ENCODE measurements around the gene ZER1.
"Not testable (repeated sequence)": the region's sequence is repeated elsewhere in the genome, so short reads cannot be mapped to it uniquely, and the experiment has no call there.

Gene ZER1

DNA sequence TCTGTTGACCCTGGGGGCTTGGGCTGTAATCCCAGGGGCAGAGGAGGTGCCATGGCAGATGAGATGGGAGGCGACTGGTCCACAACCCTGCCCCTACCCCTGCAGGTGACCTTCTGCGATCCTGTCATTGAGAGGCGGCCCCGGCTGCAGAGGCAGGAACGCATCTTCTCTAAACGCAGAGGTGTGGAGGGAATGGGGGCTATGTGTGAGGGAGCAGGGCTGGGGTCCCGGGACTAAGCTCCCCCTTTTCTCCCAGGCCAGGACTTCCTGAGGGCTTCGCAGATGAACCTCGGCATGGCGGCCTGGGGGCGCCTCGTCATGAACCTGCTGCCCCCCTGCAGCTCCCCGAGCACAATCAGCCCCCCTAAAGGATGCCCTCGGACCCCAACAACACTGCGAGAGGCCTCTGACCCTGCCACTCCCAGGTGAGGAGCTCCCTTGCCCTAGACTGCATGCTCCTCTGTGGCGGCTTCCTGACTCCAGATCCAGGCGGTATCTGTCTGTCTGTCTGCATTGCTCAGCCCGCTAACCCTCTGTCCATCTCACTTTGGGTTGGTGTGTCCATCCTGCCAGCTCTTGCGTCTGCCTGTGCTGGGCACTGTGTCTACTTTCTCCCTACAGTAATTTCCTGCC lies 57.7 kb downstream of the ZER1 start:
- FAIRE-seq: no peak

DNA sequence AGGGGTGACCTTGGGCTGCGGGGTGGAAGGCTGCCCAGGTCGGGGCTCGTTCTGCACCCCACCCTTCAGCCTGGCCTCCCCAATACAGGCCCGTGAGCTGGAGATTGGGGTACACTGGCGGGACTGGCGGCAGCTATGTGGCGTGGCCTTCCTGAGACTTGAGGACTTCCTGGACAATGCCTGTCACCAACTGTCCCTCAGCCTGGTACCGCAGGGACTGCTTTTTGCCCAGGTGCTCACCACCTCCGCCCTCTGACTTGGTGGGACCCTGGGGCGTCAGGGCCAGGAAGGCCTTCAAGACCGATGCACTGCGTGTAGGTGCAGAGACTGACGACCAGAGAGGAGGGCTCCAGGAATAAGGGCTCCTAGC lies 58.3 kb downstream of the ZER1 start:
- no peak for FAIRE-seq

DNA sequence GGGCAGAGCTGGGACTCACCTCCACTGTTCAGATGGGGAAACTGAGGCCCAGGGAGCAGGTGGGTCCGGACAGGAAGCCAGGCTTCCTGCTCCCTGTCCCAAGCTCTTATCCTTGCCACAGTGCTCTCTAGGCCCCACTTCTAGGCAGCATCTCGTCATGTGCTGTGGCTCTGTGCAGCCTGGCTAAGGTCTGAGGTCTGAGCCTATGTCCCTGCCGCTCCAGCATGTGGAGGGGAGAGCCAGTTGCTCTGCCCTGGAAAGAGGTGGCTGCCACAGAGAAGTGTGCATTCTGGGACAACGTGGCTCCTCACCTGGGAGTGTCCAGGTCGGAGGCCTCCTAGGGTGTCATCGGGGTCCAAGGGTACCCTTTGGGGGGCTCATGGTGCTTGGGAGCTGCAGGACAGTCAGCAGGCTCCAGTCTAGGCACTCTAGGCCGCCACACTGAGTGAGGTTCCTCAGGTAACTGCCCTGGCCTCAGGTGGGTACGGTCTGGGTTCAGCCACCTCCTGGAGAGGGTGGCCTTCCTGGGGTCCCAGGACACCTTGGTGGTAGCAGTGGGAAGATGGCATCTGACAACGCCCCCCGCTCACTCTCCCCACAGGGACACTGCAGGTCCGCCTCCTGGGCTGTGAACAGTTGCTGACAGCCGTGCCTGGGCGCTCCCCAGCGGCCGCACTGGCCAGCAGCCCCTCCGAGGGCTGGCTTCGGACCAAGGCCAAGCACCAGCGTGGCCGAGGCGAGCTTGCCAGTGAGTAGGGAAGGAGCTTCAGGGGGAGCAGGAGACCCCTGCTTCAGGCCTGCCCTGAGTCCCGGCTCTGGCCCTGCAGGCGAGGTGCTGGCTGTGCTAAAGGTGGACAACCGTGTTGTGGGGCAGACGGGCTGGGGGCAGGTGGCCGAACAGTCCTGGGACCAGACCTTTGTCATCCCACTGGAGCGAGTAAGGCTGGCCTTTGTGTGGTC lies 59.0 kb downstream of the ZER1 start:
- FAIRE-seq: no peak

DNA sequence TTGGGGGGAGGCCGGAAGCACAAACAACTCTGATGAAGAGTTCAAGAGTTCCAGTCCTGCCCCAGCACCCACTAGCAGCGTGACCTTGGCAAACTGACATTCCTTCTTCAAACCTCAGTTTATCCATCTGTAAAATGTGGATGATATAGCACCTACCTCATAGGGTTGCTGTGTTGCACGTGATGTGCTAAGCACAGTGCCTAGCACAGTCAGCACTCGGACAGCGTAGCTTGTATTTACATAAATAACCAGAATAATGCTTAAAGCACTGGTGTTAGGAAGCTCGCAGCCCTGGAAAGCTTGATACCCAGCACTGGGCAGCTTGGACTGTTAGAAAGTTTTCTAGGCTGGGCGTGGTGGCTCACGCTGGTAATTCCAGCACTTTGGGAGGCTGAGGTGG lies 64.3 kb downstream of the ZER1 start:
- FAIRE-seq: no peak

DNA sequence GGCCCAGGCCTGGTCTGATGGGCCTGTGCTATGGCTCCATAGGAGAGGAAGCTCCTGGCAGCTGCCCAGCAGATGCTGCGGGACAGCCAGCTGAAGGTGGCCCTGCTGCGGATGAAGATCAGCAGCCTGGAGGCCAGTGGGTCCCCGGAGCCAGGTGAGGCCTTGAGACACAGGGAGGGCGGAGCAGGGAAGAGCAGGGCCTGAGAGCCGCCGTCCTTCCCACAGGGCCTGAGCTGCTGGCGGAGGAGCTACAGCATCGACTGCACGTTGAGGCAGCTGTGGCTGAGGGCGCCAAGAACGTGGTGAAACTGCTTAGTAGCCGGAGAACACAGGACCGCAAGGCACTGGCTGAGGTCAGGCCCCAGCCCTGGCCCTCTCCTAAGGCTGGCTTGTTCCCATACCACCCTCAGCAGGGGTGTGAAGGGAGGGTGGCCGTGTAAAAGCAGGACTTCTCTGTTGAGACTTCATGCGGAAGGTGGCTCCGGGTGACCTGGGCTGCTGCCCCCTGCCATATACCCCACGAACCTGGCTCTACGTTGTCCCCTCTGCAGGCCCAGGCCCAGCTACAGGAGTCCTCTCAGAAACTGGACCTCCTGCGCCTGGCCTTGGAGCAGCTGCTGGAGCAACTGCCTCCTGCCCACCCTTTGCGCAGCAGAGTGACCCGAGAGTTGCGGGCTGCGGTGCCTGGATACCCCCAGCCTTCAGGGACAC lies 64.9 kb downstream of the ZER1 start:
- FAIRE-seq: no peak

DNA sequence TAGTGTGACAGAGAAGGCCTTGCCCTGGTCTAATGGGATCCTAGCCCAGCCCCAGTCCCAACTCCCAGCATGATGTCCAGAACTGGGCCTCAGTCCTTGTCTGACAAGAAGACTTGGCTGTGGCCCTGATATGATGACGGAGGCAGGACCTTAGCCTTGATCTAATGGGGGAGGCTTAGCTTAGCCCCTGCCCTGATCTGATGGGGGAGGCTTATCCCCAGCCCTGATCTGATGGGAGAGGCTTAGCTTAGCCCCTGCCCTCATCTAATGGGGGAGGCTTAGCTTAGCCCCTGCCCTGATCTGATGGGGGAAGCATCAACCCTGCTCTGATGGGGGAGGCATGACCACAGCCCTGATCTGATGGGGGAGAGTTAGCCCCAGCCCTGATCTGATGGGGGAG lies 65.7 kb downstream of the ZER1 start:
- FAIRE-seq: no peak

DNA sequence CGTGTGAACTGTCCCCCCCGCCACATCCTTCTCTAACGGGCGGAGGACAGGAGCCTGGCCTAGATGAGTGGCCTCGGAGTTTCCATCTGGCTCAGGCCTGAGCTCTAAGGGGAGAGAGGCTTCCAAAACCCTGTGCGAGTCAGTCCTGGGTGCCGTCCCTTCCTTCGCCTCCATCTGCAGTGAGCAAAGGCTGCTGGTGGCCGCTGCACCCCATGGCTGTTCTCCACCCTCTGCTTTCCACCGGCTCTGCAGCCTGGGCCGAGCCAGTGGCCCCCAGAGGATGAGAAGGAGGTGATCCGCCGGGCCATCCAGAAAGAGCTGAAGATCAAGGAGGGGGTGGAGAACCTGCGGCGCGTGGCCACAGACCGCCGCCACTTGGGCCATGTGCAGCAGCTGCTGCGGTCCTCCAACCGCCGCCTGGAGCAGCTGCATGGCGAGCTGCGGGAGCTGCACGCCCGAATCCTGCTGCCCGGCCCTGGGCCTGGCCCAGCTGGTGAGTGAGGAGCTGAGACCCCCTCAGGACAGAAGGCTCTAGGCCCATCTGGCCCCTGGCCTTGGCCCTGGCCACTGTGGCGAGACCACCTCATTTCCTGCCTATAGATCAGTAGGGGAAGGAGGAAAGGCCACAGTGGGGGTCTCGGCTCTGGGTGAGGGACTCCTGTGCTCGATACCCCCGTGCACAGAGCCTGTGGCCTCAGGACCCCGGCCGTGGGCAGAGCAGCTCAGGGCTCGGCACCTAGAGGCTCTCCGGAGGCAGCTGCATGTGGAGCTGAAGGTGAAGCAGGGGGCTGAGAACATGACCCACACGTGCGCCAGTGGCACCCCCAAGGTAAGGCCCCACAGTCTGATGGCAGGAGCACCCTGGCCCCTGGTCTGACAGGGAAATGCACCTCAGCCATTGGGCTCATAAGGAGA lies 66.4 kb downstream of the ZER1 start:
- no peak for FAIRE-seq

DNA sequence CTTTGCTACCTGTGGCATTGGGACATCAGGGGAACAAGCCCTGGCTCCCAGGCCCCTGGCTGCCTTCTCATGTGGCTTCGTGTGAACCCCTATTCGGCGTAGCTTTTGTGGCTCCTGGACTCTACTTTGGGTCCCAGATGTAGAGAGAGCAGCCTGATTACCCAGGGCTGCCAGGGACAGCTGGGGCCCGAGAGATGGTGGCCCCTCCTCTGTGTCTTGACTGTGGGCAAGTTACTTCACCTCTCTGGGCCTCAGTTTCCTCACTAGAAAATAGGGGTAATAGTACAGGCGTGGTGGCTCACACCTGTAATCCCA lies 67.4 kb downstream of the ZER1 start:
- no peak for FAIRE-seq

DNA sequence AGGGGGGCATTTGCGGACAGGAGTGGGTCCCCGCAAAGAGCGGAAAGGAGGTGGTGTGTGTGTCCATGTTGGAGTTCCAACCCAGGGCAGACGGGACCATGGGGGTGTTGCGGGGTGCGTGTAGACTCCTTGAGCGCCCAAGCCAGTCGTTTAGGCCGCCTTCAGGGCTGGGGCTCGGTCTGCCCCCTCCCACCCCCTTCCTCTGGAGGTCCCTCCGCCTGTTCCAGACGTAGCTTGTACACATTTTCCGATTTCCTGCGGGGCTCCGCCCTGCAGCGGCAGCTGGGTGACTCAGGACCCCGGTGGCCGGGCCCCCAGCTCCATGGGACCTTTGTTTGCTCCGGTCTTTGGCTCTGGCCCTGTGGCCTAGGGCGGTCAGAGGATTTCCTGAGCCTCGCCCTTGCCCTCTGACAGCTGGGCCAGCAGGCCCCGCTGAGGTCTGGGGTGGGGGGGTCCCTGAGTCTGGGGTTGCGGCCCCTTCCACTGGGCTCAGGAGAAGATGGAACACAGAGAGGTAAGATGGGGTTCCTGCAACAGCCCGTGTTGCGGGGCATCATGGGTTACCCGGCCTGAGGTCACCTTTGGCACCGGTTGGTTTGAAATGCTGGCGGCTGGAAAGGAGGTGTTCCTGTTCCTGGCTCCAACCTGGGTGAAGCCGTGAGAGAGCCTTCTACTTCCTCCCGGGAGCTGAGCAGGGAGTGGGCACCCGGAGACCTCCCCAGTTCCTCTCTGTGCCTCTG lies 67.9 kb downstream of the ZER1 start:
- no peak for FAIRE-seq

DNA sequence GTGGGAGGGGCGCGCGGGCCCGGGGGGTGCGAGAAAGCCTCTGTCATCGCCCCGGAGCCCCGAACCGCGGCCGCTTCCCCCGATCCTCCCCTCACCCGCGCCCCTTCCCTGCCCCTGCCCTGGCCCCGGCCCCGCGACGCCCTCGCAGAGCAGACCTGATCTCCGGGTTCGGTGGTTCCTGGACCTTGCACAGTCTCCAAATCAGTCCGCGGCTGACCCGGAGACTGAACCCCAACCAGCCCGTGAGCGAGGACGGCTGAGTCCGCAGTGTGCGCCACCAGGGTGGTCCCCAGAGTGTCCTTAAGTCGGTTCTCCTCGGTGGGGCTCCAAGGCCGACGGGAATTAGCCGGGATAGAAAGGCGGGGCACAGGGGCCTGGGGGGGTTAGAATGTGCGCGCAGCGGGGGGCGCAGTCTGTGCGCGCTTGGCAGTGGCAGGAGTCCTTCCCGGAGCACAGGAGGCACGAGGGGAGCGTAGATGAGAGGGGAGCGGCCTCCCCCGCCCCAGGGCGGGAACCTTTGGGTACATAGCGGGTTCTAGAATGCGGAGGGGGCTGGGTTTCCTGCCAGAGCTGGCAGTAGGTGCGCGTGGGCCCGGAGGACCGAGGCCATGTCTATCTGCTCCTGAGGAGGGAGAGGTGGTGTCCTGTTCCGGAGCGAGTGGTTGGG lies 68.6 kb downstream of the ZER1 start:
- no peak for FAIRE-seq

DNA sequence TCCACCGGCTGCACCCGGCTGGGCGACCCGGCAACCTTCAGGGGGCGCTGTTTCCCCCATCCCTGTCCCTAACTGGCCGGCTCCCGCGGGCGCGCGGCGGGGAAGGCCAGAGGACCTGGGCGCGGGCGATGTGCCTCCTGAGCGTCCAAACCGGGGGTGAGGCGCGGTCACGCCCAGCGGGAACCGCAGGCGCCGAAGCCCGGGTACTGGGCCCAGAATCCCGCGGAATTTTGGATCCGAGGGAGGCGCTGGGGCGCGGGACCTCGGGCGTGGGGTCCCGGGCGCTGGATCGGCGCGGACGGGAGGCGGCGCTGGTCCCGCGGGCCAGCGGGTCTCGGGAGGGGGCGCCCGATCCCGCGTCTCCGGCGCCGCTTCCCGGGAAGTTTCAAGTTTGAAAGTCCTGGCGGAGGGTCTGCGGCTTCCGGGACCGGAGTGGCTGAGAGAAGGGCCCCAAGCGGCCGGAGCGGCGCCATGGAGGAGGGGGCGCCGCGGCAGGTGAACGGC lies 69.2 kb downstream of the ZER1 start, which contains the start of gene PKN3:
PKN3 (plus strand) TSS at position 59 of the 504 bp plus-strand sequence; CDS start at position 472, 413 bp downstream.
- FAIRE-seq: no peak

DNA sequence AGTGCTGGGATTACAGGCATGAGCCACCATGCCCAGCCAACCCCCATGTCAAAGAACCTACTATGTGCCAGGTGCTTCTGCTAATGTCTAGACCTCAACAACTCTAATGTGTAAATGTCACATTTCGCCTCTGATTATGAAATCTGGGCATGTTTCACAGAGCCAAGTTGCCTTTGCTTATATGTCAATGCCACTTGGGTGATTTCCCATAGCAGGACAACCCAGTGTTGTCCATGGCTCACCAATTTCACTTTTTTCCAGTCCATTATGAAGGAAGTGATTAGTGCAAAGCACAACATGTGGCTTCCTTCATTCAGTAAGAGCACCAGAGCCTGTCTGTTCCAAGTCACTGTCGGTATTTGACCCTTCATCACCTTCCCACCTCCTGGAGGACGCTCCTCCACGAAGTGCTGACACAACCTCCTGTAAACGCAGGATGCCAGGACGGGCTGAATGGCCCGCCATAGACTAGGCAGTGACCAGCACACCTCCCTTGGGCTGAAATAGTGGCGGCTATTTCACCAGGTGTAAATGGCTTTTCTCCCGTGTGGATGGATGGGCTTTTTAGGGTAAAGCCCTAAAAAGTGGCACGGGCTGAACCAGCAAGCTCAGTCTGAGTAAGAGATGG lies 70.4 kb downstream of the ZER1 start:
- no peak for FAIRE-seq

DNA sequence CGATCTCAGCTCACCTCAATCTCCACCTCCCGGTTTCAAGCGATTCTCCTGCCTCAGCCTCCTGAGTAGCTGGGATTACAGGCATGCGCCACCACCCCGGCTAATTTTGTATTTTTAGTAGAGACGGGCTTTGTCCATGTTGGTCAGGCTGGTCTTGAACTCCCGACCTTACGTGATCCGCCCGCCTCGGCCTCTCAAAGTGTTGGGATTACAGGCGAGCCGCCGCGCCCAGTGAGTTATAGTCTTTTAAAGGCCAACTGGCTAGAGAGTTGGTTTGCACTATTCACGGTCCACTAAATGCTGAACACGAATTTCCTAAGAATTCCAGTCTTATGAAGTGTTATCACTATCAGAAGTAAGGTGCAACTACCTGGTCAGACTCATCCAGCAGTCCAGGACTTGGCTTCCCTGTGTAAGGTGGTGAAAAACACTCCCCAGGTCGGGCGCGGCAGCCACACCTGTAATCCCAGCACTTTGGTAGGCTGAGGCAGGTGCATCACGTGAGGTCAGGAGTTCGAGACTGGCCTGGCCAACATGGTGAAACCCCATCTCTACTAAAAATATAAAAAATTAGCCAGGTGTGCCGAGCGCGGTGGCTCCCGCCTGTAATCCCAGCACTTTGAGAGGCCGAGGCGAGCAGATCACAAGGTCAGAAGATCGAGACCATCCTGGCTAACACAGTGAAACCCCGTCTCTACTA lies 72.5 kb downstream of the ZER1 start:
- not testable (repeated sequence) for FAIRE-seq

DNA sequence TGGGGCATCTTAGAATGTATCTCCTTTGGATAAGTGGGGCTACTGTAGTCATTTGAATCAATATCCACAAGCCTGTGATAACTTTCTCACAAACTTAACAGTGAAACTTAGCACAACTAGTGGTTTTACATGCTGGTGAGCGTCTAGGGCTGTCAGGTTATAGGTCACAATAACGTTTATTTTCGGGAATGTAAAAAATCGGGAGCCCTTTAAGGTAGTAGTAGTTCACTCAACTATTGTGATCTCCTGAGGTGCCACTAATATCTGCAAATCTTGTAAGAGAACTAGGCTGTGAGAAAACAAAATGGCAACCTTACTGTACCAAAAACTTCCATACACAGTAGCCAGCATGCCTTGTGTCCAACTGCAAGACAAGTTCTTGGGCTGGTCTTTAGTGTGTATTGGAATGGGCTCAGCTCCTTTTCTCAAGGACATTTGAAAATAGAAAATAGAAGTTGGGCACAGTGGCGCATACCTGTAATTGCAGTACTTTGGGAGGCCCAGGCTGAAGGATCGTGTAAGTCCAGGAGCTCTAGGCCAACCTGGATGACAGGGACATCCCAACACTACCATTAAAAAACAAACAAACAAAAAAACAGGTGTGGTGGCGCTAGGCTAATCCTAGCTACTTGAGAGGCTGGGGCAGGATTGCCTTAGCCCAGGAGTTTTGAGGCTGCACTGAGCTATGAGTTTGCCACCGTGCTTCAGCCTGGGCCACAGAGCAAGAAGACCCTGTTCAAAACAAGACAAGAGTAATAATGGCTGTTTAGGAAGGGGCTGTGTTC lies 74.6 kb downstream of the ZER1 start:
- FAIRE-seq: no peak

DNA sequence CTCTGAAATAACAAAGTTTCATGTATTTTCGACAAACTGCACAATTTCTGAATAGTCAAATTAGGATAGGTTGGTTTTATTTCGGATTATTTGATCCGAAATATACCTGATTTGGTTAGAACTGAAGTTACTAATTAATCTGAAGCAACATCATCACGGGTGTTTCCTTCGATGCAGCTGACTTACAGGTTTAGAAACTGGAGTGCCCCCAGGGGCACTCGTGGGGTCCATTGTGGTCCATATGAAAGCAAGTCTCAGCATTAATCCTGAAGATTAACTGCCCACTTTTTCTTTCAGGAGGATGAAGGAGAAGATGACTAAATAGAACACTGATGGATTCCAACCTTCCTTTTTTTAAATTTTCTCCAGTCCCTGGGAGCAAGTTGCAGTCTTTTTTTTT lies 77.4 kb downstream of the ZER1 start:
- no peak for FAIRE-seq

DNA sequence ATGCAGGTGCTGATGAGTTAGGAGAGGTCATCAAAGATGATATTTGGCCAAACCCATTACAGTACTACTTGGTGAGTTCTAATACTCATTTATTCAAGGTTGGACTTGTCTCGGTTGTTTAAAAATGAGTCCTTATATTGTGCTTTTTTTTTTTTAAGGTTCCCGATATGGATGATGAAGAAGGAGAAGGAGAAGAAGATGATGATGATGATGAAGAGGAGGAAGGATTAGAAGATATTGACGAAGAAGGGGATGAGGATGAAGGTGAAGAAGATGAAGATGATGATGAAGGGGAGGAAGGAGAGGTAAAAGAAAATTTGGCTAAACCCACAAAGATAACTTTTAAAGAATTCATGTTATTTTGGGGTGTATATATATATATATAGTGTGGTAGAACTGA lies 78.0 kb downstream of the ZER1 start:
- not testable (repeated sequence) for FAIRE-seq

DNA sequence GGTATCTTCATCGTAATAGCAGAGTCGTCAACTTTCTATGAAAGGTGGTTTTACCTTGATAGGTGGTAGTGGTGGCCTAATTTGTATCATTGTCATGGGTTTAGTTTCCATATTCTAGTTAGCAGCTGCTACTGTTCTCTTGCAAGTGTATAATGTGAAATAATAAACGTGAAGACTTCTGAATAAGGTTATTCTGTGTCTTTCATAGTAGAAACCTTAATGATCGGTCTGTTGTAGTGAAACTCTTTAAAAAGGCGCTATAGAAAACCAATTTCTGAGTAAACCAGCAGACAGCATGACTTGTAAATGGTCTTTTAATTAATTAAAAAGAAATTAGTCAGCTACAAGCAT lies 81.1 kb downstream of the ZER1 start:
- FAIRE-seq: no peak

DNA sequence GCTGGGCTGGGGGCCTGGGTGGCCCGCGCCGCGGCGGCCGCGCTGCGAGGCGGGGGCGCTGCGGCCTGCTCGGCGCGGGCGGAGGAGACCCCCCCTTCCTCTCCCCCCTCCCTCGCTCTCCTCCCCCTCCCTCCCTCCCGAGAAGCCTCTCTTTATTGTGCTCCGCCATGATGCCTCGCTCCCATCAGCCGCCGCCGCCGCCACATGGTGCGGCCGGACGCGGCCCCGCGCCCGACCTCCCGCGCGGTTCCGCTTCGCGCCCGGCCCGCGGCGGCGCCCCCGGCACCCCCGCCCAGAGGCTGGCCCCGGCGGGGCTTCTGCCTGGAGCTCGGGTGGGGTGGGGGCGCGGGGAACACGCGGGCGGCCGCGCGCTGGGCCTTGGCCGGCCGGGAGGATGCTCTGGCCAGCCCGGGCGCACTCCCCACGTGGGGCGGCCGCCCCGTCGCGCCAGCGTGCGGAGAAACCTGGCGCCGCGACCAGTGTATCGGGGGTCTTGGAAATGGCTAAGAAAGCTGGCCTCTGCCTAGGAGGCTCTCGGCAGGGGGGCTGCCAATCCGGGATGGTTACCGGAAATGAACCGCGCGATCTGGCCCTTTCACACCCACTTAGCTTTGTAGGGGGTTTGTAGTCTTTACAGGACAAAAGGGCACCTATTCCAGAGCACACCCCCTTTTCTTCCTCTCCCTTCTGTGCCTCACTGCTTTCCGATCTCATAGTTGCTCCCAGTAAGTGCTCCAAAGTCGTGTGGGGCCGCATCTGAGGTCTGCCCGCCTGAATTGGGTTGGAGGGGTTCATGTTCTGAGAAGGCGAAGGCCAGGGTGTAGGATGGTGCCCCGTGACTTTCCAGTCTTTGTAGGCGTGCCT lies 81.7 kb downstream of the ZER1 start:
- no peak for FAIRE-seq

All from islet of Langerhans (tissue), 1 donor.